Natural killer cell (primary cell): Measurements from ENCODE around the gene ZNF789. TPM values are rescaled to one million over a fixed set of nuclear protein-coding genes. Genes with fewer than 3 reads are reported as not detected.

Source experiments
- ATAC-seq, 3 donors: fragments of 150-1000 bp in 2 of 3; fragments of 200-7000 bp in 1 of 3; cut with Tn5 transposase; 1 replicate in 1 of 3; 2 replicates in 2 of 3; pipeline ENCODE4 v1.10.0; 2021; ENCODE audit warnings: mild to moderate bottlenecking in 2 of 3, moderate library complexity in 2 of 3
- DNase-seq, 2 donors: peaks; one replicate each; pipeline versions ENCODE4 v3.0.0 to v3.0.0-alpha.2; 2013 to 2021; ENCODE audit warnings: mixed read lengths in 1 of 2
- H3K27ac ChIP-seq: one replicate; pipeline ENCODE4 v1.5.1; 2013; ENCODE audit warnings: mild to moderate bottlenecking, low read length
- H3K27me3 ChIP-seq: one replicate; pipeline ENCODE4 v1.6.1; 2013; ENCODE audit warnings: low read length; ENCODE audit not compliant: control insufficient read depth, insufficient read depth
- H3K36me3 ChIP-seq: one replicate; pipeline ENCODE4 v1.6.1; 2013; ENCODE audit warnings: low read length; ENCODE audit not compliant: control insufficient read depth, insufficient read depth
- H3K4me1 ChIP-seq: one replicate; pipeline ENCODE4 v1.6.1; 2013; ENCODE audit warnings: low read length; ENCODE audit not compliant: control insufficient read depth, insufficient read depth
- H3K4me3 ChIP-seq: one replicate; pipeline ENCODE4 v1.5.1; 2013; ENCODE audit warnings: low read length
- H3K9me3 ChIP-seq: one replicate; pipeline ENCODE4 v1.6.1; 2013; ENCODE audit warnings: low read length; ENCODE audit not compliant: control insufficient read depth, insufficient read depth
- H3K27ac Mint-ChIP-seq, 2 donors: one replicate each; pipeline ENCODE4 v1.8.0; 2022; ENCODE audit warnings: mild to moderate bottlenecking in 2 of 2, mixed read lengths in 2 of 2, moderate library complexity in 1 of 2
- H3K27me3 Mint-ChIP-seq, 2 donors: one replicate each; pipeline ENCODE4 v1.8.0; 2022; ENCODE audit warnings: low read depth in 2 of 2, mixed read lengths in 2 of 2
- H3K36me3 Mint-ChIP-seq: one replicate; pipeline ENCODE4 v1.8.0; 2022; ENCODE audit warnings: mixed read lengths
- H3K4me1 Mint-ChIP-seq, 2 donors: one replicate each; pipeline ENCODE4 v1.8.0; 2022; ENCODE audit warnings: mixed read lengths in 2 of 2
- H3K4me3 Mint-ChIP-seq: one replicate; pipeline ENCODE4 v1.8.0; 2022; ENCODE audit warnings: mild to moderate bottlenecking, moderate library complexity, mixed read lengths
- H3K9me3 Mint-ChIP-seq, 2 donors: one replicate each; pipeline ENCODE4 v1.8.0; 2022; ENCODE audit warnings: mixed read lengths in 2 of 2
- WGBS: methylation state at CpG from one replicate; pipeline ENCODE4 v1.1.7; 2013; ENCODE audit warnings: missing lambda C conversion rate; ENCODE audit not compliant: insufficient coverage; 5-methylcytosine and 5-hydroxymethylcytosine counted together
- intact Hi-C: fragments of 100-400 bp; cut with micrococcal nuclease; formaldehyde crosslinking; loops from one replicate; pipeline ENCODE4 v1.14.2; 2022
- total RNA-seq, 4 donors: library from RNA; stranded (reverse); fragments of 120-200 nt in 1 of 4; gene quantifications; one replicate each; pipeline versions ENCODE4 v1.2.3 to v1.2.4, GENCODE V29; 2013 to 2022
- TF ChIP-seq, protein P1 (sequence below): fragments of 200-600 bp; IDR thresholded peaks from one replicate; pipeline ENCODE4 v1.8.0; 2022; ENCODE audit warnings: antibody characterized with exemption

The ZNF789 gene
- total RNA-seq, 3 donors from 2014 or later (not counting 1 experiment from before 2014, with no cell fraction given): 16.7 to 18.6 (median 16.8) TPM

DNA sequence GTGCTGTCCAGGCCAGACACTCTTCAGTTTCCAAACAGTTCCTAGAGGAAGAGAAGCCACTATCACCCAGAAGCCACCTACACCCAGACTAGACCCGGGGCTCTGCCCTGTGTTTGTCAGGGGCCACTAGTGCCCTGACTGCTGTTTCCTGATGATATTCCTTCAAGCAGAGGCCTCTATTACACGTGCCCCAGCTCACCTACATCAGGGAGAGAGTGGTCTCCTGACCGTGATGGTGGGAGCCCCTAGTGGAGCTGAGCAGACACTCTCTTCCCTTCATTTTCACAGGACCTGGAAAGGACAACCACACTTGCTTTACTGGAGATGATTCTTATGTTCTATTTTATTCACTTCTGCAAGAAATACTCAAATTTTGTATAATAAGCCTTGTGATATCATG lies 18.2 kb downstream of the ZNF789 start:
- Histone ChIP-seq H3K9me3 (peaks cover 18% of the 10 kb centered on the region), H3K36me3 (peaks cover 33% of the 10 kb centered on the region), H3K4me3 (no peak overlapping the region), H3K4me1 (no peaks in the 10 kb centered on the region), H3K27me3 (no peaks in the 10 kb centered on the region), H3K27ac (no peak overlapping the region)
- H3K4me1 Mint-ChIP-seq: peaks cover 5 to 6% of the 10 kb centered on the region in 2 donors
- peak overlapping the region in 1 of 2 donors; percentile 26 for H3K27ac Mint-ChIP-seq
- H3K9me3 Mint-ChIP-seq: peaks cover 0 to 2% of the 10 kb centered on the region in 2 donors
- DNase-seq: no peak
- peaks cover 13% of the 10 kb centered on the region for H3K36me3 Mint-ChIP-seq
- TF ChIP-seq, protein P1, sequence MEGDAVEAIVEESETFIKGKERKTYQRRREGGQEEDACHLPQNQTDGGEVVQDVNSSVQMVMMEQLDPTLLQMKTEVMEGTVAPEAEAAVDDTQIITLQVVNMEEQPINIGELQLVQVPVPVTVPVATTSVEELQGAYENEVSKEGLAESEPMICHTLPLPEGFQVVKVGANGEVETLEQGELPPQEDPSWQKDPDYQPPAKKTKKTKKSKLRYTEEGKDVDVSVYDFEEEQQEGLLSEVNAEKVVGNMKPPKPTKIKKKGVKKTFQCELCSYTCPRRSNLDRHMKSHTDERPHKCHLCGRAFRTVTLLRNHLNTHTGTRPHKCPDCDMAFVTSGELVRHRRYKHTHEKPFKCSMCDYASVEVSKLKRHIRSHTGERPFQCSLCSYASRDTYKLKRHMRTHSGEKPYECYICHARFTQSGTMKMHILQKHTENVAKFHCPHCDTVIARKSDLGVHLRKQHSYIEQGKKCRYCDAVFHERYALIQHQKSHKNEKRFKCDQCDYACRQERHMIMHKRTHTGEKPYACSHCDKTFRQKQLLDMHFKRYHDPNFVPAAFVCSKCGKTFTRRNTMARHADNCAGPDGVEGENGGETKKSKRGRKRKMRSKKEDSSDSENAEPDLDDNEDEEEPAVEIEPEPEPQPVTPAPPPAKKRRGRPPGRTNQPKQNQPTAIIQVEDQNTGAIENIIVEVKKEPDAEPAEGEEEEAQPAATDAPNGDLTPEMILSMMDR: no peak
- H3K4me3 Mint-ChIP-seq: no peak overlapping the region
- intact Hi-C loops: no loop called here
- H3K27me3 Mint-ChIP-seq: no peaks in the 10 kb centered on the region
- WGBS: 87% methylated on average over 3 of the region's 3 CpGs
- peak in 1 of 3 donors; percentile 14 for ATAC-seq

DNA sequence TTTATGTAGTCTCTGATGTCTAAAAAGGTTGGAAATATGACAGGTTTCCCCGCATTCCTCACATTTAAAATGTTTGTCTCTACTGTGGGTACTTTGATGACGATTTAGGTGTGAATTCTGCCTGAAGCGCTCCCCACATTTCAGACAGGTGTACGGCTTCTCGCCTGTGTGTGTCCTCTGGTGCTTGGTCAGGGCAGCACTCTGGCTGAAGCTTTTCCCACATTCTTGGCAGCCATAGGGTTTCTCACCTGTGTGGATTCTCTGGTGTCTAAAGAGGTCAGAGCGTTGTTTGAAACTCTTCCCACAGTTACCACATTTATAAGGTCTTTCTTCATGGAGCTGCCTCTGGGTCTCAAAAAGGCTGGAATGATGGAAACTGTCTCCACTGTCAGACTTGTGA lies 21.1 kb downstream of the ZNF789 start:
- ATAC-seq (no peak), DNase-seq (no peak)
- Histone ChIP-seq H3K4me3 (no peak overlapping the region), H3K9me3 (peaks cover 18% of the 10 kb centered on the region), H3K36me3 (peaks cover 41% of the 10 kb centered on the region), H3K27me3 (no peaks in the 10 kb centered on the region), H3K4me1 (peaks cover 24% of the 10 kb centered on the region), H3K27ac (no peak overlapping the region)
- Mint-ChIP-seq H3K9me3 (peaks cover 0 to 2% of the 10 kb centered on the region in 2 donors), H3K4me3 (no peak overlapping the region), H3K4me1 (peaks cover 20 to 28% of the 10 kb centered on the region in 2 donors), H3K27me3 (no peaks in the 10 kb centered on the region), H3K27ac (peak overlapping the region; percentile 36 to 65), H3K36me3 (peaks cover 13% of the 10 kb centered on the region)
- intact Hi-C loops: no loop called here
- TF ChIP-seq, protein P1: no peak
- WGBS: 98% methylated on average over 6 of the region's 6 CpGs

GRCh38 chr7:99497766-99498545 lies 25.3 kb downstream of the ZNF789 start:
- WGBS: 56% methylated on average over 3 of the region's 6 CpGs

More at GRCh38 chr7:99497766-99498545, 25.3 kb downstream of the ZNF789 start:
- Mint-ChIP-seq H3K27ac (peak overlapping the region; percentile 95 to 99), H3K36me3 (peaks cover 13% of the 10 kb centered on the region), H3K9me3 (peaks cover 0 to 2% of the 10 kb centered on the region in 2 donors), H3K27me3 (no peaks in the 10 kb centered on the region), H3K4me3 (peak overlapping the region; percentile 100), H3K4me1 (peaks cover 25 to 35% of the 10 kb centered on the region in 2 donors)
- no peak overlapping the region for H3K27ac ChIP-seq
- intact Hi-C loops: no loop called here
- DNase-seq: peak in 1 of 2 donors; percentile 38
- ATAC-seq: no peak
- peaks cover 34% of the 10 kb centered on the region for H3K36me3 ChIP-seq
- peaks cover 36% of the 10 kb centered on the region for H3K4me1 ChIP-seq
- no peak overlapping the region for H3K4me3 ChIP-seq
- TF ChIP-seq, protein P1: no peak
- H3K9me3 ChIP-seq: peaks cover 18% of the 10 kb centered on the region
- H3K27me3 ChIP-seq: no peaks in the 10 kb centered on the region
